HepG2 (cell line): ENCODE measurements around the gene SDC3. TPM values are rescaled to one million over a fixed set of nuclear protein-coding genes. Genes with fewer than 3 reads are reported as not detected.

Source experiments
- ATAC-seq: fragments of 200-7000 bp; cut with Tn5 transposase; 3 replicates; pipeline ENCODE4 v1.9.1; 2020; ENCODE audit warnings: mild to moderate bottlenecking, moderate library complexity
- BruUV-seq: library from RNA; stranded (reverse); fragments of 400-500 nt; replicated peaks from 2 replicates; lab custom pipeline; 2021; lab: Mats Ljungman, UMichigan
- CTCF ChIA-PET: fragments of 300-600 bp; formaldehyde crosslinking; extraction: SDS; loops from one replicate; lab custom pipeline; 2021; ENCODE audit warnings: low total read pairs, inconsistent platforms, low intra/inter-chr PET ratio; lab: Yijun Ruan, JAX
- POLR2A ChIA-PET: fragments of 350-600 bp; sonication (Branson Sonifier 250); formaldehyde crosslinking; loops from one replicate; lab custom pipeline; 2020; ENCODE audit warnings: antibody characterized with exemption, inconsistent platforms; lab: Yijun Ruan, JAX
- DNase-seq: peaks from one replicate; pipeline ENCODE4 v3.0.0-alpha.2; 2015; ENCODE audit warnings: low spot score
- FAIRE-seq: peaks from 3 replicates; lab custom pipeline; 2011; peaks lifted over from hg19 to GRCh38; lab: Jason Lieb, UNC
- H2AFZ ChIP-seq: one replicate; pipeline ENCODE4 v1.6.1; 2011; ENCODE audit warnings: low read length, inconsistent platforms
- H3K27ac ChIP-seq: fragments of 300-600 bp; 3 replicates; pipeline ENCODE4 v1.8.0; 2011; ENCODE audit warnings: mixed run types, mild to moderate bottlenecking, mixed read lengths, low read length, inconsistent platforms; ENCODE audit not compliant: insufficient read depth; ENCODE audit errors: extremely low read length
- H3K27me3 ChIP-seq, 2 experiments: fragments of 200-600 bp in 1 of 2; 2 replicates in 1 of 2; 3 replicates in 1 of 2; pipeline versions ENCODE4 v1.6.0 to v1.8.0; 2011; ENCODE audit warnings: low read length in 2 of 2, mild to moderate bottlenecking in 2 of 2, moderate library complexity in 2 of 2, inconsistent platforms in 1 of 2; ENCODE audit not compliant: insufficient read depth in 2 of 2, control insufficient read depth in 1 of 2
- H3K36me3 ChIP-seq, 2 experiments: fragments of 200-600 bp in 1 of 2; replicated peaks in 1 of 2; 2 replicates in 1 of 2; 3 replicates in 1 of 2; pipeline versions ENCODE4 v1.5.1 to v1.8.0; 2011; ENCODE audit warnings: low read length in 2 of 2, inconsistent platforms in 1 of 2; ENCODE audit not compliant: insufficient read depth in 2 of 2, control insufficient read depth in 1 of 2
- H3K4me1 ChIP-seq: 2 replicates; pipeline ENCODE4 v1.5.1; 2012; ENCODE audit warnings: low read length, inconsistent platforms; ENCODE audit not compliant: insufficient read depth
- H3K4me2 ChIP-seq: 2 replicates; pipeline ENCODE4 v1.6.0; 2011; ENCODE audit warnings: low read depth, low read length, inconsistent platforms
- H3K4me3 ChIP-seq, 3 experiments: fragments of 200-600 bp in 1 of 3; sonication (generic), shearing (Covaris generic) in 1 of 3; replicated peaks in 1 of 3; 2 replicates each; pipeline ENCODE4 v1.5.1; 2011 to 2016; ENCODE audit warnings: low read length in 3 of 3, inconsistent platforms in 2 of 3, low read depth in 2 of 3, mild to moderate bottlenecking in 2 of 3, control low read depth in 1 of 3, mixed read lengths in 1 of 3; ENCODE audit not compliant: insufficient read depth in 1 of 3
- H3K79me2 ChIP-seq: one replicate; pipeline ENCODE4 v1.6.1; 2011; ENCODE audit warnings: low read length, inconsistent platforms; ENCODE audit not compliant: insufficient read depth
- H3K9ac ChIP-seq: 2 replicates; pipeline ENCODE4 v1.6.0; 2011; ENCODE audit warnings: mild to moderate bottlenecking, low read depth, low read length, inconsistent platforms; ENCODE audit not compliant: insufficient read depth
- H3K9me3 ChIP-seq: 2 replicates; pipeline ENCODE4 v1.5.1; 2012; ENCODE audit warnings: mild to moderate bottlenecking, low read length
- H4K20me1 ChIP-seq: 2 replicates; pipeline ENCODE4 v1.6.0; 2011; ENCODE audit warnings: inconsistent platforms, mild to moderate bottlenecking, low read length, moderate library complexity; ENCODE audit not compliant: insufficient read depth
- ELF3 ChIP-seq: IDR thresholded peaks from 2 replicates; pipeline ENCODE4 v1.6.1; 2016; ENCODE audit warnings: missing genetic modification reagents, missing compliant biosample characterization
- HMG20A ChIP-seq: IDR thresholded peaks from 2 replicates; pipeline ENCODE4 v1.6.1; 2016; ENCODE audit warnings: borderline replicate concordance
- NFATC3 ChIP-seq: sonication (generic); formaldehyde crosslinking; IDR thresholded peaks from 2 replicates; pipeline ENCODE4 v1.5.1; 2020; ENCODE audit warnings: mild to moderate bottlenecking, missing genetic modification reagents
- NPAS2 ChIP-seq: sonication (generic); formaldehyde crosslinking; IDR thresholded peaks from 2 replicates; pipeline ENCODE4 v1.8.0; 2022; ENCODE audit warnings: mild to moderate bottlenecking, missing genetic modification reagents, borderline replicate concordance
- PAX8 ChIP-seq: sonication (generic); formaldehyde crosslinking; IDR thresholded peaks from 2 replicates; pipeline ENCODE4 v1.8.0; 2022; ENCODE audit warnings: mild to moderate bottlenecking, missing genetic modification reagents, borderline replicate concordance
- SIX4 ChIP-seq: sonication (generic); formaldehyde crosslinking; IDR thresholded peaks from 2 replicates; pipeline ENCODE4 v1.4.0; 2020; ENCODE audit warnings: missing genetic modification reagents
- SNAPC4 ChIP-seq: sonication (generic); formaldehyde crosslinking; IDR thresholded peaks from 2 replicates; pipeline ENCODE4 v1.4.0; 2020; ENCODE audit warnings: mild to moderate bottlenecking, missing genetic modification reagents
- WGBS: methylation state at CpG from one replicate; pipeline ENCODE4 v1.1.6; 2017; ENCODE audit warnings: low lambda C conversion rate; 5-methylcytosine and 5-hydroxymethylcytosine counted together
- in situ Hi-C: cut with HindIII; loops from 2 replicates; pipeline ENCODE4 v1.10.0; 2017; ENCODE audit warnings: low pct_unique_long_range_greater_than_20kb; ENCODE audit not compliant: extremely low pct_ligation_motif_present
- intact Hi-C: fragments of 100-400 bp; cut with micrococcal nuclease; formaldehyde crosslinking; loops from one replicate; pipeline ENCODE4 v1.10.0; 2022; ENCODE audit not compliant: unreplicated experiment
- polyA plus RNA-seq, 8 experiments: library from polyadenylated mRNA; depleted of rRNA in 3 of 8; stranded (reverse) in 7 of 8; unstranded in 1 of 8; fragments of >200 nt; fragmentation: Illumina TruSeq in 4 of 8; extraction: Trizol in 4 of 8; gene quantifications; 2 replicates each; pipeline versions ENCODE4 v1.2.1 to v1.2.3, GENCODE V29; 2011 to 2016; ENCODE audit warnings: low read depth in 4 of 8, missing spikeins in 1 of 8, mixed read lengths in 1 of 8; ENCODE audit not compliant: insufficient read depth in 1 of 8
- total RNA-seq, 5 experiments: library from RNA; depleted of rRNA; stranded (reverse); fragments of >200 nt; fragmentation: Illumina TruSeq; extraction: Trizol; gene quantifications; 2 replicates each; pipeline ENCODE4 v1.2.3, GENCODE V29; 2016; ENCODE audit warnings: low read depth in 1 of 5

SDC3 gene
- total and polyA plus RNA-seq, 2 of the 13 experiments (the other 11 are each of a cell fraction or from before 2014, with no cell fraction given): 0.49 to 0.84 TPM

GRCh38 chr1:30893776-30894507 lies 14.6 kb downstream of the SDC3 start:
- Histone ChIP-seq H3K4me1 (peaks cover 27% of the 10 kb centered on the region), H4K20me1 (no peaks in the 10 kb centered on the region), H3K36me3 (no peaks in the 10 kb centered on the region), H3K9me3 (no peaks in the 10 kb centered on the region), H3K4me2 (no peak overlapping the region), H3K27me3 (peaks cover 2 to 4% of the 10 kb centered on the region in 2 experiments; a peak in 2 of 5 replicates), H3K9ac (no peak overlapping the region)
- intact Hi-C loops: no loop called here
- BruUV-seq: no TSS peak
- WGBS: 45% methylated on average over 9 of the region's 9 CpGs
- ChIA-PET POLR2A (no interaction called here), CTCF (no interaction called here)
- in situ Hi-C loops: no loop called here
- no peak for ATAC-seq
- TF ChIP-seq SNAPC4 (CRISPR knock-in tag) (no peak), SIX4 (CRISPR knock-in tag) (no peak), NFATC3 (CRISPR knock-in tag) (no peak), NPAS2 (CRISPR knock-in tag) (no peak), HMG20A (CRISPR knock-in tag) (no peak), PAX8 (CRISPR knock-in tag) (no peak), ELF3 (no peak)
- TF ChIP-seq, all 625 proteins: peak for 0
- Histone ChIP-seq H2AFZ (no peak overlapping the region), H3K4me3 (no peak overlapping the region), H3K79me2 (no peaks in the 10 kb centered on the region), H3K27ac (no peak overlapping the region)
- FAIRE-seq: no peak
- no peak for DNase-seq
